Measurements from ENCODE around the gene IL17RA.
"Not testable (repeated sequence)": the region's sequence is repeated elsewhere in the genome, so short reads cannot be mapped to it uniquely, and the experiment has no call there.

Gene IL17RA

GRCh38 chr22:17145021-17145680 is 60.4 kb downstream of the IL17RA start:
- no peak overlapping the region for H3K4me2 ChIP-seq (ENCODE audit: low read length)
- TF ChIP-seq CTCF (IDR thresholded peaks at IDR 0.05) = no peak
- no peaks in the 10 kb centered on the region for H3K4me1 ChIP-seq
- no peak overlapping the region for H2AFZ ChIP-seq
- no peaks in the 10 kb centered on the region for H3K79me2 ChIP-seq
- H3K27ac ChIP-seq = no peak overlapping the region
- no peaks in the 10 kb centered on the region for H3K27me3 ChIP-seq (ENCODE audit: control insufficient read depth, insufficient read depth, low read length)
- no peak overlapping the region for H3K9ac ChIP-seq
- no peak overlapping the region for H3K4me3 ChIP-seq (ENCODE audit: low read depth, low read length)
- no peaks in the 10 kb centered on the region for H3K9me3 ChIP-seq (ENCODE audit: control insufficient read depth, low read length)
- H3K36me3 ChIP-seq (ENCODE audit: control insufficient read depth, insufficient read depth, low read length) = no peaks in the 10 kb centered on the region

- H3K27ac ChIP-seq; H2AFZ ChIP-seq; H3K4me1 ChIP-seq; H3K4me3 ChIP-seq (ENCODE audit: low read depth, low read length); H3K79me2 ChIP-seq; H3K9me3 ChIP-seq (ENCODE audit: control insufficient read depth, low read length); H3K4me2 ChIP-seq (ENCODE audit: low read length); H3K9ac ChIP-seq; H3K27me3 ChIP-seq (ENCODE audit: control insufficient read depth, insufficient read depth, low read length); H3K36me3 ChIP-seq (ENCODE audit: control insufficient read depth, insufficient read depth, low read length): not testable (repeated sequence)
These were observed 62.7 kb downstream of the IL17RA start for GRCh38 chr22:17147458-17147857.

- Histone ChIP-seq H3K79me2 (no peaks in the 10 kb centered on the region), H3K9ac (no peak overlapping the region), H3K4me1 (no peaks in the 10 kb centered on the region), H3K36me3 (ENCODE audit: control insufficient read depth, insufficient read depth, low read length) (no peaks in the 10 kb centered on the region), H3K4me3 (ENCODE audit: low read depth, low read length) (no peak overlapping the region), H3K9me3 (ENCODE audit: control insufficient read depth, low read length) (no peaks in the 10 kb centered on the region), H2AFZ (no peak overlapping the region), H3K27ac (no peak overlapping the region), H3K4me2 (ENCODE audit: low read length) (no peak overlapping the region), H3K27me3 (ENCODE audit: control insufficient read depth, insufficient read depth, low read length) (no peaks in the 10 kb centered on the region)
- TF ChIP-seq CTCF (IDR thresholded peaks at IDR 0.05) = no peak
These were observed 64.4 kb downstream of the IL17RA start for GRCh38 chr22:17149076-17149815.

- TF ChIP-seq CTCF (IDR thresholded peaks at IDR 0.05) = no peak
- Histone ChIP-seq H3K79me2 (peaks cover 4% of the 10 kb centered on the region), H3K4me2 (ENCODE audit: low read length) (no peak overlapping the region), H3K4me3 (ENCODE audit: low read depth, low read length) (no peak overlapping the region), H3K27me3 (ENCODE audit: control insufficient read depth, insufficient read depth, low read length) (no peaks in the 10 kb centered on the region), H3K27ac (no peak overlapping the region), H3K9me3 (ENCODE audit: control insufficient read depth, low read length) (no peaks in the 10 kb centered on the region), H3K9ac (no peak overlapping the region), H3K36me3 (ENCODE audit: control insufficient read depth, insufficient read depth, low read length) (no peaks in the 10 kb centered on the region), H3K4me1 (no peaks in the 10 kb centered on the region), H2AFZ (no peak overlapping the region)
These were observed 67.5 kb downstream of the IL17RA start for GRCh38 chr22:17152340-17152739.

- no peak overlapping the region for H2AFZ ChIP-seq
- H3K9ac ChIP-seq = no peak overlapping the region
- no peak overlapping the region for H3K4me2 ChIP-seq (ENCODE audit: low read length)
- peaks cover 8% of the 10 kb centered on the region for H3K79me2 ChIP-seq
- no peaks in the 10 kb centered on the region for H3K4me1 ChIP-seq
- no peak overlapping the region for H3K4me3 ChIP-seq (ENCODE audit: low read depth, low read length)
- no peak for TF ChIP-seq CTCF (IDR thresholded peaks at IDR 0.05)
- H3K27me3 ChIP-seq (ENCODE audit: control insufficient read depth, insufficient read depth, low read length) = no peaks in the 10 kb centered on the region
- H3K27ac ChIP-seq = no peak overlapping the region
- H3K9me3 ChIP-seq (ENCODE audit: control insufficient read depth, low read length) = no peaks in the 10 kb centered on the region
- no peaks in the 10 kb centered on the region for H3K36me3 ChIP-seq (ENCODE audit: control insufficient read depth, insufficient read depth, low read length)
These were observed 68.2 kb downstream of the IL17RA start for GRCh38 chr22:17152971-17153370.

Data from parathyroid adenoma (tissue), 2 donors.